Pancreas (tissue), 10 donors: ENCODE measurements around the gene RNF224. TPM values are rescaled to one million over a fixed set of nuclear protein-coding genes. Genes with fewer than 3 reads are reported as not detected.

Experiments used
- ATAC-seq, 4 donors: fragments of 200-7000 bp; cut with Tn5 transposase; one replicate each; pipeline versions ENCODE4 v1.8.0 to v1.9.1; 2020; ENCODE audit warnings: mild to moderate bottlenecking in 4 of 4, moderate library complexity in 4 of 4
- DNase-seq, 6 donors: peaks; one replicate each; pipeline ENCODE4 v3.0.0-alpha.2; 2020
- FAIRE-seq: peaks from 2 replicates; lab custom pipeline; 2012; peaks lifted over from hg19 to GRCh38; lab: Jason Lieb, UNC
- H3K27ac ChIP-seq, 4 donors: fragments of 200-600 bp; sonication (generic); 1 replicate in 3 of 4; 2 replicates in 1 of 4; pipeline versions ENCODE4 v1.5.0 to v1.8.0; 2020
- H3K27me3 ChIP-seq, 4 donors: fragments of 200-600 bp; one replicate each; pipeline ENCODE4 v1.8.0; 2021
- H3K36me3 ChIP-seq, 3 donors: fragments of 200-600 bp; sonication (generic) in 1 of 3; one replicate each; pipeline versions ENCODE4 v1.5.0 to v1.8.0; 2020 to 2021
- H3K4me1 ChIP-seq, 3 donors: fragments of 200-600 bp; one replicate each; pipeline ENCODE4 v1.8.0; 2021
- H3K4me3 ChIP-seq, 4 donors: fragments of 200-600 bp; sonication (generic) in 2 of 4; one replicate each; pipeline versions ENCODE4 v1.5.0 to v1.8.0; 2020 to 2021
- H3K9me3 ChIP-seq, 4 donors: fragments of 200-600 bp; one replicate each; pipeline ENCODE4 v1.8.0; 2021
- CTCF ChIP-seq, 4 donors: fragments of 200-600 bp; sonication (generic) in 3 of 4; IDR thresholded peaks; one replicate each; pipeline versions ENCODE4 v1.5.0 to v1.8.0; 2021; ENCODE audit warnings: antibody characterized with exemption in 4 of 4
- WGBS, 2 donors: extraction: QIAGEN DNeasy Blood & Tissue Kit; methylation state at CpG; one replicate each; pipeline ENCODE4 v1.1.7; 2013; 5-methylcytosine and 5-hydroxymethylcytosine counted together
- intact Hi-C, 3 donors: fragments of 100-400 bp; cut with DNase I; formaldehyde crosslinking; loops; one replicate each; pipeline versions ENCODE4 v1.11.1 to v1.14.2; 2022
- polyA plus RNA-seq, 2 donors: library from polyadenylated mRNA; stranded (reverse); fragments of 200-250 nt; gene quantifications; one replicate each; pipeline ENCODE4 v1.2.3, GENCODE V29; 2013
- total RNA-seq, 6 donors: library from RNA; stranded (reverse); fragmentation: NEBNext Ultra II Directional in 4 of 6; extraction: Animal tissue kit (Norgen Biotek cat#: 25700) in 4 of 6; gene quantifications; one replicate each; pipeline versions ENCODE4 v1.2.1 to v1.2.4, GENCODE V29; 2021 to 2023
- donor health status: healthy with polysubstance abuse.
- donor health status: DM: no; HTN: no; CAD: no; lungs with moderate emphysema.
- donor health status: DM: no; HTN: no; CAD: no.
- donor health status: control.
- donor health status: control.
- donor health status: Bipolar disorder and iron deficiency.
- donor health status: DM: yes; HTN: yes; CAD: no.
- donor health status: DM: no; HTN: no; CAD: no.
- donor health status: DM: no; HTN: no; CAD: no.
- donor health status: DM: yes; HTN: yes; CAD: no.

RNF224 gene
- total and polyA plus RNA-seq, 8 donors, result 0.09 to 0.61 (median 0.61) TPM; not detected in 5

GRCh38 chr9:137225699-137226331, 1.5 kb upstream of the RNF224 start:
- H3K36me3 ChIP-seq, result no peaks in the 10 kb centered on the region
- no peaks in the 10 kb centered on the region for H3K27me3 ChIP-seq
- peak overlapping the region in 1 of 4 donors; percentile 73 for H3K27ac ChIP-seq
- no peaks in the 10 kb centered on the region for H3K9me3 ChIP-seq
- intact Hi-C loops, result no loop called here
- FAIRE-seq (no peak), ATAC-seq (no peak), DNase-seq (peak in 1 of 6 donors; percentile 54)
- TF ChIP-seq CTCF (IDR thresholded peaks at IDR 0.05), result no peak
- peaks cover 12 to 20% (median 17%) of the 10 kb centered on the region in 3 donors for H3K4me1 ChIP-seq
- WGBS, 2 donors, result 79 to 82% methylated on average over 18 to 21 of the region's 21 CpGs
- no peak overlapping the region for H3K4me3 ChIP-seq

DNA sequence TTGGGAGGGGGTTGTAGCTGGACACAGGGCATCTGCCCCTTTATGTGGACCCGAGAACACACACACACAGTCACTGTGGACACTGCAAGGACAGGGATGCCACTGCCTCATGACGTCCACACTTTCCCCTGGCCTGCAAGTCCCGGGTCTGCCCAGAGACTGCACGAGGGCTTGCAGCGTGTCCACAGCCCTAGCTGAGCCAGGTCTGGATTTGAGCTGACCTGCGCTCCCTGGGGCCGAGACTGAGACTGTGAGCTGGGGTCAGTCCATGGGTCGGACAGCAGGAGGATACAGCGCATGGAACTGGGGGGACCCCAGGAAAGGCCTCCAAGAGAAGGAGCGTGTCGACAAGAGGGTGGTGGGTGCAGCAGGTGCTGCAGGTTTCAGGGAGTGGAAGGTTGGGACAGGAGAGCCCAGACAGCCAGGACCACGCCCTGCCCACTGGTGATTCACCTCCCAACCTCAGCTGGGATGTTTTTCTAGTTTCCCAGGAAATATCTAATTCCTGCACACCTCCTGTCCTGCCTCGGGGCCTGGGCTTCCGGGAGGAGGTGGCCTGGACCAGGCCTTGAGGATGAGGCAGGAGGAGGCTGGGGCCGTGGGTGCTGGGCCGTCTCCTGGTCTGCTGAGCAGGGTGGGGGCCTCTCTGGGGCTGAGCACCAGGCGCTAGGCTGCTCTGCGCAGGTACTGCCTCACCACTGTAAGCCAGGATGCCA, 806 bp upstream of the RNF224 start:
- Histone ChIP-seq H3K4me1 (peaks cover 12 to 20% (median 17%) of the 10 kb centered on the region in 3 donors), H3K4me3 (no peak overlapping the region), H3K27ac (peak overlapping the region; percentile 63 to 81 (median 72)), H3K9me3 (no peaks in the 10 kb centered on the region), H3K27me3 (no peaks in the 10 kb centered on the region), H3K36me3 (no peaks in the 10 kb centered on the region)
- no peak for FAIRE-seq
- peak in 2 of 6 donors; percentile 41 to 72 for DNase-seq
- intact Hi-C loops, result no loop called here
- no peak for TF ChIP-seq CTCF (IDR thresholded peaks at IDR 0.05)
- 62 to 68% methylated on average over 18 of the region's 18 CpGs for WGBS, 2 donors
- ATAC-seq, result no peak

GRCh38 chr9:137227853-137228505, 677 bp downstream of the RNF224 start:
- peak overlapping the region in 1 of 4 donors; percentile 70 for H3K27ac ChIP-seq
- no peak for TF ChIP-seq CTCF (IDR thresholded peaks at IDR 0.05)
- ATAC-seq (no peak), DNase-seq (peak in 1 of 6 donors; percentile 70), FAIRE-seq (no peak)
- no peaks in the 10 kb centered on the region for H3K36me3 ChIP-seq
- no peaks in the 10 kb centered on the region for H3K27me3 ChIP-seq
- intact Hi-C loops, result no loop called here
- 15 to 17% methylated on average over 17 to 18 of the region's 18 CpGs for WGBS, 2 donors
- H3K4me1 ChIP-seq, result peaks cover 7 to 16% (median 11%) of the 10 kb centered on the region in 3 donors
- no peak overlapping the region for H3K4me3 ChIP-seq
- no peaks in the 10 kb centered on the region for H3K9me3 ChIP-seq

DNA sequence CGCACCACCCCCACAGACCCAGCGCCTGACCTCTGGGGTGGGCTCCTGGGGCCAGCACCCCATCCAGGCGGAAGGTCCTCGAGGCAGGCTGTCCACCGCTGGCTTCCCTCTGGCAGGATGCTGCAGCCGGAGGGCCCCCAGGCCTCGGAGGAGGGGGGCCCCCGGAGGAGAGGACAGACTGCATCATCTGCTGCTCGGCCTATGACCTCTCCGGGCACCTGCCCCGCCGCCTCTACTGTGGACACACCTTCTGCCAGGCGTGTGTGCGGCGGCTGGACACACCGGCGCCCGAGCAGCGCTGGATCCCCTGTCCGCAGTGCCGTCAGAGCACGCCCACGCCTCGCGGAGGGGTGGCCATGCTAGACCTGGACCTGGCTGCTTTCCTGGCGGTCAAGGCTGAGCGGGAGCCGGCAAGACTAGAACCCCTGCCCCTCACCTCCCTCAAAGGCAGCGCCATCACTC, 1.2 kb downstream of the RNF224 start:
- DNase-seq (no peak), ATAC-seq (no peak), FAIRE-seq (no peak)
- H3K4me3 ChIP-seq, result no peak overlapping the region
- WGBS, 2 donors, result 46 to 47% methylated on average over 29 of the region's 29 CpGs
- intact Hi-C loops, result no loop called here
- H3K4me1 ChIP-seq, result peaks cover 5 to 14% (median 10%) of the 10 kb centered on the region in 3 donors
- no peak for TF ChIP-seq CTCF (IDR thresholded peaks at IDR 0.05)
- H3K27me3 ChIP-seq, result no peaks in the 10 kb centered on the region
- H3K27ac ChIP-seq, result no peak overlapping the region
- no peaks in the 10 kb centered on the region for H3K36me3 ChIP-seq
- no peaks in the 10 kb centered on the region for H3K9me3 ChIP-seq
